SK-N-MC (cell line): Measurements from ENCODE around the gene ANP32A.

ENCODE experiments used
- DNase-seq: peaks from one replicate; pipeline ENCODE4 v3.0.0-alpha.2; 2011; ENCODE audit warnings: low read depth, low spot score
- H3K27ac ChIP-seq: fragments of 200-600 bp; sonication (generic); 2 replicates; pipeline ENCODE4 v1.5.1; 2016; ENCODE audit warnings: mixed run types
- H3K36me3 ChIP-seq: fragments of 200-600 bp; sonication (generic); 2 replicates; pipeline ENCODE4 v1.6.1; 2017; ENCODE audit warnings: antibody characterized with exemption, low read length, mixed read lengths; ENCODE audit not compliant: insufficient read depth
- H3K4me3 ChIP-seq: fragments of 200-600 bp; sonication (generic); 2 replicates; pipeline ENCODE4 v1.5.1; 2016
- H3K9ac ChIP-seq: fragments of 200-600 bp; sonication (generic); 2 replicates; pipeline ENCODE4 v1.8.0; 2017; ENCODE audit warnings: mixed run types, mixed read lengths; ENCODE audit not compliant: insufficient read length
- H3K9me3 ChIP-seq: fragments of 200-600 bp; sonication (generic); 2 replicates; pipeline ENCODE4 v1.6.1; 2017; ENCODE audit warnings: low read depth, mild to moderate bottlenecking, antibody characterized with exemption, low read length, moderate library complexity, mixed read lengths
- EZH2 ChIP-seq: fragments of 200-600 bp; sonication (generic); IDR thresholded peaks from one replicate; pipeline ENCODE4 v1.6.1; 2017; ENCODE audit warnings: antibody characterized with exemption
- FOXP2 ChIP-seq: optimal IDR thresholded peaks from 2 replicates; pipeline ENCODE3; 2011; ENCODE audit warnings: mild to moderate bottlenecking, moderate library complexity; ENCODE audit not compliant: insufficient read depth; ENCODE audit errors: extremely low read length, control extremely low read depth
- POLR2AphosphoS5 ChIP-seq: IDR thresholded peaks from 2 replicates; pipeline ENCODE4 v1.6.1; 2012; ENCODE audit warnings: mild to moderate bottlenecking, low read depth, low read length, borderline replicate concordance

Gene ANP32A

DNA sequence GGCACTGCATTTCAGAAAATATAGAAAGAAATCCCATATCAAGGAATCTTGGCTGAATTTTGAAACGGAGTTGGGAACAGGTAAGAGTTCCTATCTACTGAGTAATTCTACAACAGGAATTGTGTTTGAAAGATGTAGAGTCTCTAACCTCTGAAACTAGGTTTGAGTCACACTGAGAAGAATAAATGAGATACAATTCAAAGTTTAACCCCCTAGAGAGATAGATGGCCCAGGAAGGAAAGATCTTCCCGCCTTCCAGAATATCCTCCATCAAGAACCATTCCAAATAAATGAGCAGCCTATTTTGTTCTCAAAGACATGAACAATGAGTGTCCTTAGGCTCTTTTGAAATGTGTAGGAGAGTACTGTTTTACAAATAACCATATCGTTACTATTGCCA, 2.9 kb upstream of the ANP32A start:
- H3K27ac ChIP-seq: no peak overlapping the region

DNA sequence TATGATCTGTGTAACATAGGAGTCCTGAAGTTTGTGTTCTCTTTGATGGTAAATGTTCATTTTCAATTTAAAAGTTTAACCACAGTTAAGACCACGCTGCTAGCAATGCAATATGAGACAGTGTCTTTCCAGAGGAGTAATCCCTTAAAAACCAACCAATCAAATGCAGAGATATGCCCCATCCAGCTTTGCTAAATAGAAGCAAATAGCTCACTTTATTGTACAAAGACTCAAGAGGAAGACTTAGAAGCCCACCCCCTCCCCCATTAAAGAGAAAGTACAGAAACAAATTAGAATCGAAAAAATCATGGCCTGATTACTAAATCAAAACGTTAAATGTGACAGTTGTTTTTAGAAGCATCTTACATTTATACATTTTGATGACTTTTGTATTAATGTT, 2.1 kb upstream of the ANP32A start:
- TF ChIP-seq POLR2AphosphoS5: no peak
- H3K27ac ChIP-seq: peak overlapping the region; percentile 72; the same call in 1 of the 2 replicates
- peaks cover 3% of the 10 kb centered on the region; the same call in 1 of the 2 replicates for H3K36me3 ChIP-seq
- peak overlapping the region; percentile 98 for H3K9ac ChIP-seq
- H3K4me3 ChIP-seq: peak overlapping the region; percentile 99
- DNase-seq: no peak
- H3K9me3 ChIP-seq: no peaks in the 10 kb centered on the region

More for the DNA sequence above, 2.9 kb upstream of the ANP32A start:
- Histone ChIP-seq H3K36me3 (peaks cover 3% of the 10 kb centered on the region; the same call in 1 of the 2 replicates), H3K9me3 (no peaks in the 10 kb centered on the region), H3K9ac (no peak overlapping the region), H3K4me3 (no peak overlapping the region)
- TF ChIP-seq EZH2 (no peak), POLR2AphosphoS5 (no peak), FOXP2 (no peak)
- DNase-seq: no peak

DNA sequence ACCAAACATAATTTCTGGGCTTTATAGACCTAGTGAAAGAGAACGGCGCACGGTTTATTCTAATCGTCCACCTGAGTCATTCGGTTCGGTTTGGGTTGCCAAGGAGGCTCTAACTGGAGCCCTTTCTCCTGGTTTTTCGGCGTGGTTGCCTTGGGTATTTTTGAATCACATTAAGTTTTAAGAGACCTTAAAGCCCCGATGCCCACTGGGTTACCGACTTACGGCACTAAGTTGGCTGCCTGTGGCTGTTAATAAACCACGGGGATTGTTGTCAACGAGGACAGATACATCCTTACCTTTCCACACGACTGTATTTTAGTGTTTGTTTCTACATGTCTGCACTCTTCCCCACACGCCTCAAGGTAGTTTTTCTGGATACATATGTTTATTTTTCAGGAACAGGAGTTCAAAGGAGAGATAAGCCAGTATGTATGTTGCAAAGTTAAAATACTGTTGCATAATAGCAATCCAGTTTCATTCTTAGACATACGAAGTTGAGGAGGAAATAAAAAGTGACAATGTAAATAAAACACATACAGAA, 1.2 kb upstream of the ANP32A start:
- no peak for DNase-seq
- H3K9ac ChIP-seq: peak overlapping the region; percentile 98

DNA sequence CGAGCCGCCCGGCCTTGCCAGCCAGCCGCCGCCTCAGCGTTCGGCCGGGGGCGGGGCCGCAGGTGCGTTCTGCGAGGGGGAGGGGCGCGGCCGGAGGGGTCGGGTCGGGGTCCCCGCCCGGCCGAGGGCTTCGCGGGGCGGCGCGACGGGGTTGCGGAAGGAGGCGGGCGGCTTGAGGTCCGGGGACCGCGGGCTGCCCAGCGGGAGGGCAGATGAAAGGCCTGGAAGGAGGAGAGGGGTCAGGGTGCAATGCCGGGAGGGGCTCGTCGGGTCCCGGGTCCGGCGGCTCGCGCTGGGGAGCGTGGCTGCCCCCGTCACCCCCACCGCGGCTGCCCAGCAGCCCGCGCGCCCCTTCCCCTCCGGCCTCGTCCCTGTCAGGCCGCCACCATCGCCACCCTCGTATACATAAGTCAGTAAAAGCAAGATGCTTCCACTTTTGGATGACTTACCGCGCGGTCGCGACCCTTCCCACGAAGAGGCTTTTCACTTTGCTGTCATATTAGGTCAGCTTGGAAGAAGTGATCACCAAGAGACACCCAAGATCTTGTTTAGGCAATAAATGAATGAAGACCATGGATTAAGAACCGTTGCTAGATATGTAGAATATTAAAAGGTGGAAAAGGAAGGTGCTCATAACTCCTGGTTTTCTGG, 620 bp upstream of the ANP32A start:
- TF ChIP-seq POLR2AphosphoS5 (no peak), EZH2 (no peak), FOXP2 (no peak)
- Histone ChIP-seq H3K4me3 (peak overlapping the region; percentile 99), H3K27ac (0 out of 2 replicates have a peak overlapping the region, but pooled peaks have one; percentile 72)

More for the DNA sequence above, 1.2 kb upstream of the ANP32A start:
- Histone ChIP-seq H3K36me3 (peaks cover 3% of the 10 kb centered on the region; the same call in 1 of the 2 replicates), H3K27ac (peak overlapping the region; percentile 72; the same call in 1 of the 2 replicates), H3K4me3 (peak overlapping the region; percentile 99), H3K9me3 (no peaks in the 10 kb centered on the region)
- TF ChIP-seq POLR2AphosphoS5: no peak
- TF ChIP-seq FOXP2: no peak
- TF ChIP-seq EZH2: no peak

DNA sequence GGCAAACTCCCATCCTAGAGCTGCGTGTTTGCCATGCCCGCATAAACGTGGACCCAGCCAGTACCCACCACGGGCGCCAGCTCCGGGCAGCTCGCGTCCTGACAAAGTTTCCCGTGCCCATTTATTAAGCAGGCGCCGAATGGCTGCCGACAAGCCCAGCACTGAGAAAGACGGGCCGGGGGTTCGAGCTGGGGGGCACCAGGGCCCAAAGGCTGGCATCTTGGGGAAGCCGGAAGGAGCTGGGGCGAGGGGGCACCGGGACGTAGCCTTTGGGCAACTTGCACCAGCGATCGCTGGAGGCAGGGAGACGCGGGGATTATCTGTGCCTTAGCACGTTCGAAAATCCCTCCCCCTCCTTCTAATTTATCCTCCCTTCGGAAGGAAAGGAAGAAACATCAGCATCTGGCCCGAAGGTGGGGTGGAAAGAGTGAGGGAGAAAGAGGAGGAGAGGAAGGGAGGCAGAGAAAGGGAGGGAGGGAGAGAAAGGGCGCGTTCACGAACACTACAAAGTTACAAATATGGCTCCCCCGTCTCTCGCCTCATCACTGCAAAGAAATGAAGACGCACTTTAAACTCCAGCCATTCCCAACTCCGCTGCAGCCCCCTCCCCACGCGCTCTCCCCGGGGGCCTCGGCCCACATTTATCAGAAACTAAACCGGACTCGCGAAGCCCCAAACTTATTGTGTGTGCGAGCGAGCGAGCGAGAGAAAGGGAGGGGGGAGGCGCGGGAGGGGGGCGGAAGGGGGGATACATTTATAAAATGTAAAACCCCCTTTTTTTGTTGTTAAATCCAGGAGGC, 1.0 kb downstream of the ANP32A start:
- peaks cover 17% of the 10 kb centered on the region for H3K36me3 ChIP-seq
- no peak for DNase-seq
- H3K27ac ChIP-seq: peak overlapping the region; percentile 98

More for the DNA sequence above, 620 bp upstream of the ANP32A start:
- DNase-seq: no peak
- Histone ChIP-seq H3K9ac (peak overlapping the region; percentile 98), H3K9me3 (no peaks in the 10 kb centered on the region), H3K36me3 (peaks cover 5% of the 10 kb centered on the region; the same call in 1 of the 2 replicates)

DNA sequence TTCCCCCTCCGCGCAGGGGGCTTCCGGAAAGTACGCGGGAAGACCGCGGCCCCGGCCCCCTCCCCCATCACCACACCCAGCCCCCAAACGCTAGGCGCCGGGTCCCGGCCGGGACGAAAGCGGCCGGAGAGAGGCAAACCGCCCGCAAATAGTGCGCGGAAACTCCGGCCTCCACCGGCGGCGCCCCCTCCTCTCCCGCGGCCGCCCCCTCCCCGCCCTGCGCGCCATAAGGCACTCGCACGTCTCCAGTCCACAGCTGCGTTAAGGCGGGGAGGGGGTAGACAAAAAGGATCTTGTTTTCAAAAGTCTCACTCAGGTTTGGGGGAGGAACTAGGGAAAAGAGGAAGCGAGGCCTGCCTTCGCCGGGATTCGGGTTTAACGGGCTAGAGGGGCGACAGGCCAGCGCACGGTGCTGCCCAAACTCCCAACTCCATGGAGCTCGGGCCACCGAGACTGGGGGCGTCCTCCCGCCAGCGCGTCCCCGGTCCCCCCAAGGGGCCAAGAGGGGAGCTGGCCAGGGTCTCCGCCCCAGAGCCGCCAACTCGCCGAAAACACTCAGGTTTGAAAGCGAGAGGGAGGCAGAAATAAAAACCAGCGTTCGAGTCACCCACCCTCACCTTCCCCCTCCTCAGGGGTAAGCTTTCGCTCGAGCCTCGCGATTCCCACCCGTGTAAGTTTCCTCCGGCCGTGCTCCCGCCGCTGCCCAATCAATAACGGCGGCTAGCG, 1.8 kb downstream of the ANP32A start:
- peak; percentile 31; the same call in 1 of the 2 replicates for TF ChIP-seq POLR2AphosphoS5
- TF ChIP-seq EZH2: no peak

More for the DNA sequence above, 1.0 kb downstream of the ANP32A start:
- no peak for TF ChIP-seq FOXP2
- peak; percentile 44 for TF ChIP-seq POLR2AphosphoS5
- TF ChIP-seq EZH2: no peak
- H3K4me3 ChIP-seq: peak overlapping the region; percentile 99
- no peaks in the 10 kb centered on the region for H3K9me3 ChIP-seq
- peak overlapping the region; percentile 98 for H3K9ac ChIP-seq

DNA sequence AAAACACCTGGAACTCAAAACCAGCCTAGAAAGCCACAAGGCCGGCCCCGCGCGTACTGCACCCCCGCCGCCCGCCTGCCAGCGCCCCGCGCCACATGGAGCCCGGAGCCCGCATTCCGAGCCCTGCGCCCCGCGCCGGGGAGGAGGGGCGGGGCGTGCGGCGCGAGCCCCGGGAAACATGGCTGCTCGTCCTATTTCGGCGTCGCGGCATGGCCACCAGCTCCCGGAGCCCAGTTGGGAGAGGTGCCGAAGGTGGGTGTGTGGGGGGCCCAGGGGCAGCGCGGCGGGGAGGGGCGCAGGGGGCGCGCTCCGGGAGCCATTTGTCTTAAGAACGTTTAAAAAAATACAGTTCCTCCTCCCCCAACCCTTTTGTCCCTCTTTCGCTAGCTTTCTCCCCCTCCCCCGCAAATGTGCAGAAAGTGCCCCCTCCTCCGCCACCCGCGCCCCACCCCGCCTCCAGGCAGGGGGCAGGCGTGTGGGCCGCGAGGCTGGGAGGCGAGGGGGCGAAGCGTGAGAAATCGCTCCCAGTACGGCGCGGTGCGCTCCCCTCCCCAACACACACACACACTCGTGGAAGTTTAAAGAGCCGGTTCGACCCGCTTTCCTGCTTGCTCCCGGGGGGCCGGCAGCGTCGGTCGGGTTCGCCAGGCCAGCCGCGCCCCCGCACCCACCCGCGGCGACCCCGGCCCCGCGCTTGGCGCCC, 2.5 kb downstream of the ANP32A start:
- Histone ChIP-seq H3K4me3 (peak overlapping the region; percentile 99), H3K9me3 (no peaks in the 10 kb centered on the region), H3K27ac (peak overlapping the region; percentile 98), H3K36me3 (peaks cover 17% of the 10 kb centered on the region), H3K9ac (peak overlapping the region; percentile 98)
- TF ChIP-seq FOXP2 (no peak), POLR2AphosphoS5 (peak; percentile 60; the same call in 1 of the 2 replicates), EZH2 (no peak)
- no peak for DNase-seq

More for the DNA sequence above, 1.8 kb downstream of the ANP32A start:
- no peak for DNase-seq
- H3K27ac ChIP-seq: peak overlapping the region; percentile 98
- H3K9me3 ChIP-seq: no peaks in the 10 kb centered on the region
- H3K36me3 ChIP-seq: peaks cover 17% of the 10 kb centered on the region
- H3K9ac ChIP-seq: peak overlapping the region; percentile 98
- peak overlapping the region; percentile 99 for H3K4me3 ChIP-seq
